Brain microvascular endothelial cell (primary cell): Measurements from ENCODE around the gene PTPRD.
"Not testable (repeated sequence)": the region's sequence is repeated elsewhere in the genome, so short reads cannot be mapped to it uniquely, and the experiment has no call there.

Experiments
- DNase-seq: peaks from one replicate; pipeline ENCODE4 v3.0.0-alpha.2; 2020
- H3K27ac ChIP-seq: fragments of 250-450 bp; sonication (Bioruptor Pico); 2 replicates; pipeline ENCODE4 v1.5.1; 2020; ENCODE audit warnings: mild to moderate bottlenecking, moderate library complexity
- H3K27me3 ChIP-seq: fragments of 250-450 bp; sonication (Bioruptor Pico); replicated peaks from 2 replicates; pipeline ENCODE4 v1.5.1; 2020; ENCODE audit warnings: mild to moderate bottlenecking
- H3K36me3 ChIP-seq: fragments of 250-450 bp; sonication (Bioruptor Pico); replicated peaks from 2 replicates; pipeline ENCODE4 v1.5.1; 2020; ENCODE audit warnings: mild to moderate bottlenecking
- H3K4me3 ChIP-seq: 2 replicates; pipeline ENCODE4 v1.5.1; 2011; ENCODE audit warnings: low read depth, mild to moderate bottlenecking, control low read depth, low read length, moderate library complexity
- CTCF ChIP-seq: IDR thresholded peaks from 2 replicates; pipeline ENCODE4 v1.5.1; 2011; ENCODE audit warnings: low read depth, mild to moderate bottlenecking, moderate library complexity, low read length, control low read depth, inconsistent platforms; ENCODE audit errors: missing control alignments
- in situ Hi-C: cut with HindIII; loops from 2 replicates; pipeline ENCODE4 v1.10.0; 2017; ENCODE audit warnings: low sequenced_read_pairs, low pct_ligation_motif_present

PTPRD gene

GRCh38 chr9:9102295-9102694 is 1510.5 kb downstream of the PTPRD start:
- in situ Hi-C loops, result no loop called here
- Histone ChIP-seq H3K27ac (no peak overlapping the region), H3K4me3 (no peak overlapping the region), H3K27me3 (no peaks in the 10 kb centered on the region), H3K36me3 (no peaks in the 10 kb centered on the region)
- no peak for DNase-seq
- TF ChIP-seq CTCF, result no peak

- Histone ChIP-seq H3K36me3 (no peaks in the 10 kb centered on the region), H3K4me3 (no peak overlapping the region), H3K27ac (no peak overlapping the region), H3K27me3 (no peaks in the 10 kb centered on the region)
- in situ Hi-C loops, result no loop called here
- no peak for TF ChIP-seq CTCF
- no peak for DNase-seq
Observed at GRCh38 chr9:9100070-9100469, 1512.7 kb downstream of the PTPRD start.

GRCh38 chr9:9099646-9100045 is 1513.2 kb downstream of the PTPRD start:
- in situ Hi-C loops, result no loop called here
- no peak for DNase-seq
- H3K27ac ChIP-seq, result no peak overlapping the region
- no peaks in the 10 kb centered on the region for H3K36me3 ChIP-seq
- no peaks in the 10 kb centered on the region for H3K27me3 ChIP-seq
- no peak overlapping the region for H3K4me3 ChIP-seq
- TF ChIP-seq CTCF, result no peak

- in situ Hi-C loops, H3K36me3 ChIP-seq, H3K27ac ChIP-seq, H3K27me3 ChIP-seq, DNase-seq, H3K4me3 ChIP-seq: not testable (repeated sequence)
Observed at GRCh38 chr9:9097254-9097653, 1515.5 kb downstream of the PTPRD start.

- Histone ChIP-seq H3K27me3 (no peaks in the 10 kb centered on the region), H3K36me3 (no peaks in the 10 kb centered on the region), H3K27ac (no peak overlapping the region), H3K4me3 (no peak overlapping the region)
- no peak for DNase-seq
- in situ Hi-C loops, result no loop called here
- TF ChIP-seq CTCF, result no peak
Observed at GRCh38 chr9:9091387-9091786, 1521.4 kb downstream of the PTPRD start.

- no peak for TF ChIP-seq CTCF
- Histone ChIP-seq H3K4me3 (no peak overlapping the region), H3K36me3 (no peaks in the 10 kb centered on the region), H3K27me3 (no peaks in the 10 kb centered on the region), H3K27ac (no peak overlapping the region)
- in situ Hi-C loops, result no loop called here
- no peak for DNase-seq
Observed at GRCh38 chr9:9079473-9079872, 1533.3 kb downstream of the PTPRD start.
